ENCODE results near the gene OR2T8. TPM values are rescaled to one million over a fixed set of nuclear protein-coding genes. Genes with fewer than 3 reads are reported as not detected.

OR2T8 gene, protein sequence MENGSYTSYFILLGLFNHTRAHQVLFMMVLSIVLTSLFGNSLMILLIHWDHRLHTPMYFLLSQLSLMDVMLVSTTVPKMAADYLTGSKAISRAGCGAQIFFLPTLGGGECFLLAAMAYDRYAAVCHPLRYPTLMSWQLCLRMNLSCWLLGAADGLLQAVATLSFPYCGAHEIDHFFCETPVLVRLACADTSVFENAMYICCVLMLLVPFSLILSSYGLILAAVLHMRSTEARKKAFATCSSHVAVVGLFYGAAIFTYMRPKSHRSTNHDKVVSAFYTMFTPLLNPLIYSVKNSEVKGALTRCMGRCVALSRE
- total RNA-seq (ENCODE audit: low replicate concordance), result not detected in 2 replicates
- long read RNA-seq, result 0 reads

GRCh38 chr1:247919952-247920351 is at the start of gene OR2T8:
TSS of gene OR2T8 (plus strand) at chr1:247920252. CDS start at chr1:247921018, 766 bp downstream.
- Mint-ChIP-seq H3K4me1 (ENCODE audit: unreplicated experiment) (no peaks in the 10 kb centered on the region), H3K4me3 (no peak within 1 kb of the TSS), H3K27ac (no peak within 1 kb of the TSS), H3K9me3 (no peaks in the 10 kb centered on the region), H3K36me3 (no peaks in the 10 kb centered on the region), H3K27me3 (no peaks in the 10 kb centered on the region)
- DNase-seq (ENCODE audit: extremely low spot score, unreplicated experiment), result no peak
- TF ChIP-seq, protein P1, sequence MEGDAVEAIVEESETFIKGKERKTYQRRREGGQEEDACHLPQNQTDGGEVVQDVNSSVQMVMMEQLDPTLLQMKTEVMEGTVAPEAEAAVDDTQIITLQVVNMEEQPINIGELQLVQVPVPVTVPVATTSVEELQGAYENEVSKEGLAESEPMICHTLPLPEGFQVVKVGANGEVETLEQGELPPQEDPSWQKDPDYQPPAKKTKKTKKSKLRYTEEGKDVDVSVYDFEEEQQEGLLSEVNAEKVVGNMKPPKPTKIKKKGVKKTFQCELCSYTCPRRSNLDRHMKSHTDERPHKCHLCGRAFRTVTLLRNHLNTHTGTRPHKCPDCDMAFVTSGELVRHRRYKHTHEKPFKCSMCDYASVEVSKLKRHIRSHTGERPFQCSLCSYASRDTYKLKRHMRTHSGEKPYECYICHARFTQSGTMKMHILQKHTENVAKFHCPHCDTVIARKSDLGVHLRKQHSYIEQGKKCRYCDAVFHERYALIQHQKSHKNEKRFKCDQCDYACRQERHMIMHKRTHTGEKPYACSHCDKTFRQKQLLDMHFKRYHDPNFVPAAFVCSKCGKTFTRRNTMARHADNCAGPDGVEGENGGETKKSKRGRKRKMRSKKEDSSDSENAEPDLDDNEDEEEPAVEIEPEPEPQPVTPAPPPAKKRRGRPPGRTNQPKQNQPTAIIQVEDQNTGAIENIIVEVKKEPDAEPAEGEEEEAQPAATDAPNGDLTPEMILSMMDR (conservative IDR thresholded peaks at IDR 0.05), result no peak

DNA sequence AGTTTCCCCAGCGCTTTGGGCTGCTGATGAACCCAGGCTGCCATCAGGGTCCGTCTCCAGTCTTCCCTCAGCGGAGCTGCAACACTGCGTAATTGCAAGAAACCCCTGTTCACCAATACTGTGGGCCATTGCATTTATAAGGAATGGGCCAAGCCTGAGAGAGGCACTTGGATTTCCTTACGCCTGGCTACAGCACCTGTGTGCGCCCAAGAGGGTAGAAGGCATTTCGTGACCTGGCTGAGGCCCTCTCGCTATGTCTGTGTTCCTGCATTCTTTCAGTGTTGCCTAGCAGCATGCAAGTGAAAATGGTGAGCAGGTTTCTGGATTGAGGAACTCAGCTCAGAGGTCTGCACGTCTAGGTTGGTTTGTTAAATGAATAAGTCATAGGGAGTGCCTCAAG is 36.7 kb upstream of the OR2T8 start:
- Mint-ChIP-seq H3K27me3 (no peaks in the 10 kb centered on the region), H3K27ac (no peak overlapping the region), H3K4me1 (ENCODE audit: unreplicated experiment) (no peaks in the 10 kb centered on the region), H3K36me3 (no peaks in the 10 kb centered on the region), H3K9me3 (peaks cover 4% of the 10 kb centered on the region), H3K4me3 (no peak overlapping the region)
- TF ChIP-seq, protein P1 (conservative IDR thresholded peaks at IDR 0.05), result no peak
- no peak for DNase-seq (ENCODE audit: extremely low spot score, unreplicated experiment)

- TF ChIP-seq, protein P1 (conservative IDR thresholded peaks at IDR 0.05), result no peak
- H3K4me1 Mint-ChIP-seq (ENCODE audit: unreplicated experiment), result no peaks in the 10 kb centered on the region
- no peak overlapping the region for H3K4me3 Mint-ChIP-seq
- no peaks in the 10 kb centered on the region for H3K36me3 Mint-ChIP-seq
- no peak for DNase-seq (ENCODE audit: extremely low spot score, unreplicated experiment)
- no peak overlapping the region for H3K27ac Mint-ChIP-seq
- no peaks in the 10 kb centered on the region for H3K27me3 Mint-ChIP-seq
- H3K9me3 Mint-ChIP-seq, result no peaks in the 10 kb centered on the region
Measured at GRCh38 chr1:247884797-247885413, 35.1 kb upstream of the OR2T8 start.

GRCh38 chr1:247895163-247895637 is 24.9 kb upstream of the OR2T8 start, which contains the start of gene OR2W3:
TSS of gene OR2W3 (plus strand) at chr1:247895587. CDS start at chr1:247895587, 0 bp downstream.
- no peaks in the 10 kb centered on the region for H3K9me3 Mint-ChIP-seq
- no peaks in the 10 kb centered on the region for H3K27me3 Mint-ChIP-seq
- DNase-seq (ENCODE audit: extremely low spot score, unreplicated experiment), result no peak
- H3K36me3 Mint-ChIP-seq, result no peaks in the 10 kb centered on the region
- no peaks in the 10 kb centered on the region for H3K4me1 Mint-ChIP-seq (ENCODE audit: unreplicated experiment)
- H3K4me3 Mint-ChIP-seq, result no peak within 1 kb of the TSS
- H3K27ac Mint-ChIP-seq, result no peak within 1 kb of the TSS
- TF ChIP-seq, protein P1 (conservative IDR thresholded peaks at IDR 0.05), result no peak

GRCh38 chr1:247895976-247896375 is 24.1 kb upstream of the OR2T8 start:
- TF ChIP-seq, protein P1 (conservative IDR thresholded peaks at IDR 0.05), result no peak

More at GRCh38 chr1:247895976-247896375, 24.1 kb upstream of the OR2T8 start:
- no peak for DNase-seq (ENCODE audit: extremely low spot score, unreplicated experiment)
- no peaks in the 10 kb centered on the region for H3K36me3 Mint-ChIP-seq
- H3K4me1 Mint-ChIP-seq (ENCODE audit: unreplicated experiment), result no peaks in the 10 kb centered on the region
- no peaks in the 10 kb centered on the region for H3K27me3 Mint-ChIP-seq
- H3K9me3 Mint-ChIP-seq, result no peaks in the 10 kb centered on the region
- H3K4me3 Mint-ChIP-seq, result no peak overlapping the region
- H3K27ac Mint-ChIP-seq, result no peak overlapping the region
